NOMO-1 treated with dmso at 0.1 percent for 144 hours (cell line): Measurements from ENCODE around the gene PKMYT1.

Experiments used
- DNase-seq: peaks from one replicate; lab custom pipeline; 2025; ENCODE audit not compliant: unreplicated experiment; lab: John Stamatoyannopoulos, UW

Gene PKMYT1

DNA sequence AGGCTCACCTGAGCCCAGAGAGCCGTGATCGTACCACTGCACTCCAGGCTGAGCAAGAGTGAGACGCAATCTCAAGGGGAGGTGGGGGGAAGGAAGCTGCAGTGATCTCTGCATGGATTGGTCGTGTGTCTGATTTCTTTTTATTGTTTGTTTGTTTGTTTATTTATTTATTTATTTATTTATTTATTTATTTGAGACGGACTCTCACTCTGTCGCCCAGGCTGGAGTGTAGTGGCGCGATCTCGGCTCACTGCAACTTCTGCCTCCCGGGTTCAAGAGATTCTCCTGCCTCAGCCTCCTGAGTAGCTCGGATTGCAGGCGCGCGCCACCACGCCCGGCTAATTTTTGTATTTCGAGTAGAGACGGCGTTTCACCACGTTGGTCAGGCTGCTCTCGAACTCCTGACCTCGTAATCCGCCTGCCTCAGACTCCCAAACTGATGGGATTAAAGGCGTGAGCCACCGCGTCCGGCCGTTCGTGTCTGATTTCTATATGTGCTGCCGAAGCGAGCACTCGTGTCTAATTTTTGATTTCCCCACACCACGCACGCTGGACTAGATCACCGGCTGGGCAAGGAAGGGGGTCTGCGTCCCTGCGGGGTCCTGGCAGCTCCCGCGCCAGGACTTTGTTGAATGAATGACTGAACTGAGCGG, 39.5 kb upstream of the PKMYT1 start:
- no peak for DNase-seq

DNA sequence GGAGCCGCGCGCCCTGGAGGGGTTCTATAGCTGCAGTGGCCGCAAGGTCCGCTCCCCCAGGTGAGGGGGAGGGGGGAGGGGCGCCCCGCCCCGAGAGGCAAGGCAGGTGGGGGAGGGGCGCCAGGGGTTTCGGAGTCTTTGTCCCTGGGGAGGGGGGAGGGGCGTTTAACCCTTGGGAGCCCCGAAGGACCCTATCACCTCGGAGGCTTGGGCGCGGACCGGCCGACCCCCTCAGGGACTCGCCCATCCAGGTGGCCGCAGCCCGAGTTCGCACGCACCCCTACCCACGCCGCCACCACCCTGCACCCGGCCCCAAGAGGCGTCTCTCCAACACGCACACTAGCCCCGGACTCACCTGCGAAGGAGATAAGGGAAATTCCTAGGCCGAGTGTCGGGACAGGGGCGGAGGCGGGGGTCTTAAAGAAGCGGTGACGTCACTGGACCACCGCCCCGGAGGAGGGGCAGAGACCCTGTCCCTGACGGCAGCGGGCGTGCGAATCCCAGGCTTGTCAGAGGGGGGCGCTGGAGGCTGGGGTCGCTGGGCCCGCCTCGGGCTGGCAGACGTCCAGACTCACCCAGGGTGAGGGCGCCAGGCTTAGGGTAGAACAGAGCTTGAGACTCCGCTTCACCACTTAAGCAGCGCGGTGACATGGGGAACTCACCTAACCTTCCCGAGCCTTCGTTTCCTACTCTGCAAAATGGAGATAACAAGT, 37.7 kb upstream of the PKMYT1 start, which contains the start of gene CLDN6:
TSS of gene CLDN6 (minus strand) at position 390 of the 713 bp plus-strand sequence. CDS start 2,162 bp downstream, outside the sequence.
- DNase-seq, result no peak

DNA sequence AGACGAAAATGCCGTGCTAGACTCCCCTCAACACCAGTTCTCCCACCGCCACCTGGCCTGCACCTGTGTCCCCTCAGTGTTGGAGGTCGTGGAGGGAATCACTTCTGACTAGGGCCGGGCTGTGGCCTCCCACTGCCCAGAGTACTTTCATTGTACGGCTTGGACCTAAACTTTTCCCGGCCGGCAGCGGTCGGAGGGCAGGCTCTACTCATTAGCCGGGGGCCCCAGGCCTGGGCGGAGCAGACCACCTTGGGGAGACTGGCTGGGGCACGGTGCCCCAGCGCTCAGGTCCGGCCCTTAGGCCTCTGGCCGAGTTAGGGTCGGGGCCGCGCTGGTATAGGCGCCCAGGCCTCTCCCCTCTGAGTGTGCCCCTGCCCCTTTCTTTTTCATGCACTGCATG, 37.1 kb upstream of the PKMYT1 start:
- DNase-seq, result no peak

DNA sequence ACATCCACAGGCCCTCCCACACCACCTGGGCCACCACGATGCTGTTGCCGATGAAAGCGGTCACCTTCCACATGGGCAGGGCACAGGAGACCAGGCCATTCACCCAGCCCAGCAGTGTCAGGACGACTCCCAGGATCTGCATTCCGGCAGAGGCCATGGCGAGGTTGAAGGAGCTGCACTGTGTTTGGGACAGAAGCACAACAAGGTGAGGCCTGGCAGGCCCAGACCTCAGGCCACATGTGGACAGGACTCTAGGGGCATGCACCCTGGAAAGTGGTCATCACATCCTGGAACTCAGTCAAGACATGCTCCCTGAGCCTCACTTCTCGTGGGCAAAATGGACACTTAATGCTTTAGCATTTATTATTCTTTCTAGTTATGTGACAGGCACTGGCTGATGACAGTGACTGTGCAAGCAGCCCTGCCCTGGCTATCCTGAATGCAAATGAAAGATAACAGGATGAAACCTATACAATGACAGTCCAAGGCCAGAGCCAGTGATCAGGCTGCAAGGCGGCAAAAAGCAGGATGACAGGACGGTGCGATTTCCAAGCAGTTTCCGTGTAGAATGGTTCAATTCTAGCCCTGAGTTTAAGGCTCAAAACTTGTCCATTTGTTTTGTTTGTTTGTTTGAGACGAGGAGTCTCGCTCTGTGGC, 35.7 kb upstream of the PKMYT1 start:
- no peak for DNase-seq

GRCh38 chr16:3014971-3015370, 34.7 kb upstream of the PKMYT1 start:
- DNase-seq, result no peak

DNA sequence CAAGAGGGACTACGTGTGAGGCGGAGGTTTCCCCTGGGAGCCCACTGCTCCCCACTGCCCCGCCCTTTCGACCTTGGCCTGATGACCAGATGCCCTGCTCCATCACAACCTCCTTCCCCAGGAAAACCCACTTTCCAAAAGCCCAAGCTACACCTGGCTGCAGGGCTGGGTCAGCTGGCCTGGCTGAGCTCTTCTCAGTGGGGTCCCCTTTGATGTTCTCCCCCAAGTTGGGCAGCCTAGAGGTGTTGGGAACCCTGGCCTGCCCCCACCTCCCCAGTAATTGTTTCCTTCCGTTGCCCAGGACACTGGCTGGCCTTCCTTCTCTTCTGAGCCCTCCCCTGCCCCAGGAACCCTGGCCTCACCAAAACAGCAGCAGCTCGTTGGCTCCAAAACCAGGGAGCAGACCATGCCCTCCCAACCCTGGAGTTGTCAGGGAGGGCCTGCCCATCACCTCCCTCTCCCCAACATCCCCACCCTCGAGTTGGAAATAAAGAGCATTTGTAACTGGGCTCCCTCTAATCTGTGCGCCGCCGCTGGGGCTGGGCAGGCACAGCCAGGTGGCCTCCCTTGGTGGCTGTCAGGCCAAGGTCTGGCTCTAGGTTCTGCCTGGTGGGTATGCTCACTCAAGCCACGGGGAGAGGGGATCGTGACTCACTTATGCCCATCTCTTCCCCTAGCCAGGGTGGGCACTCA, 33.9 kb upstream of the PKMYT1 start:
- no peak for DNase-seq

GRCh38 chr16:3013491-3013951, 33.3 kb upstream of the PKMYT1 start:
- DNase-seq, result no peak

DNA sequence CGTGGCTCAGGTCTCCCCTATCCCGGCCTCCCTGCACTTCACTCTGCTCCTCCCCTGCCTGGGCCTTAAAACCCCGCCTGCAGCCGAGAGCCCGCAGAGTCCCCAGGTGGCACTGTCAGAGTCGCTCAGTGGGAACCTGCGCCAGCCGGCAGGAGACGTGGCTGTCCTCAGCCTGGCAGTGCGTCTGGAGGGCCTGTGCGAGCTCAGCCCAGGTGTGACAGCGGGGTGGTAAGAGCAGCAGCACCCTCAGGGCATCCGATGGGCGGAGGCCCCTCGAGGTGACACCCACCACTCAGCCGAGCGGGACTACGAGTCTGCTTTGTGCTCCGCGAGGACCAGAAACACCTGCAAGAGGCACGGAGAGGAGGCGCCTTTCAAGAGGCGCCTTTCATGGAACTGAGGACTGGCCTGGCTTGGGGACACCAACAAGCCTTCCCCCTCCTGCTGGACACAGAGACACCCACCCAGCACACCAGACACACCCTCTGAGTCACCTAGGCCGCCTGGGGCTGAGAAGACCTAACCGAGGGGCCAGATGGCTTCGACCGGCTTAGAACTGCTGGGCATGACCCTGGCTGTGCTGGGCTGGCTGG, 32.7 kb upstream of the PKMYT1 start, which contains the start of gene CLDN9:
TSS of gene CLDN9 (plus strand) at position 96 of the 593 bp plus-strand sequence. CDS start at position 536, 440 bp downstream.
- DNase-seq, result no peak

- no peak for DNase-seq
Observed at GRCh38 chr16:3012246-3012645, 32.0 kb upstream of the PKMYT1 start.

DNA sequence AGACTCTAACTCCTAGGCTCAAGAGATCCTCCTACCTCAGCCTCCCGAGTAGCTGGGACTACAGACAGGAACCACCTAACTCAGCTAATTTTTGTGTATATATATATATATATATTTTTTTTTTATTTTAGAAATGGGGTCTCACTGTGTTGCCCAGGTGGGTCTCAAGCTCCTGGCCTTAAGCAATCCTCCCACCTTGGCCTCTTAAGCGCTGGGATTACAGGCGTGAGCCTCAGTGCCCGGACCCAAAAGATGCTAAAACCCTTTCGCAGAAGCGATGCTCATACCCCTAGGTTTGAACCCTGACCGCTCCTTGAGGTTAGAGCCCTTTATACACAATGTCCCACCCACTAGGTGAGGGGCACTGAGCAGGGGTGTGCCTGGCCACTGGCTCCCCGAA, 30.3 kb upstream of the PKMYT1 start:
- no peak for DNase-seq

DNA sequence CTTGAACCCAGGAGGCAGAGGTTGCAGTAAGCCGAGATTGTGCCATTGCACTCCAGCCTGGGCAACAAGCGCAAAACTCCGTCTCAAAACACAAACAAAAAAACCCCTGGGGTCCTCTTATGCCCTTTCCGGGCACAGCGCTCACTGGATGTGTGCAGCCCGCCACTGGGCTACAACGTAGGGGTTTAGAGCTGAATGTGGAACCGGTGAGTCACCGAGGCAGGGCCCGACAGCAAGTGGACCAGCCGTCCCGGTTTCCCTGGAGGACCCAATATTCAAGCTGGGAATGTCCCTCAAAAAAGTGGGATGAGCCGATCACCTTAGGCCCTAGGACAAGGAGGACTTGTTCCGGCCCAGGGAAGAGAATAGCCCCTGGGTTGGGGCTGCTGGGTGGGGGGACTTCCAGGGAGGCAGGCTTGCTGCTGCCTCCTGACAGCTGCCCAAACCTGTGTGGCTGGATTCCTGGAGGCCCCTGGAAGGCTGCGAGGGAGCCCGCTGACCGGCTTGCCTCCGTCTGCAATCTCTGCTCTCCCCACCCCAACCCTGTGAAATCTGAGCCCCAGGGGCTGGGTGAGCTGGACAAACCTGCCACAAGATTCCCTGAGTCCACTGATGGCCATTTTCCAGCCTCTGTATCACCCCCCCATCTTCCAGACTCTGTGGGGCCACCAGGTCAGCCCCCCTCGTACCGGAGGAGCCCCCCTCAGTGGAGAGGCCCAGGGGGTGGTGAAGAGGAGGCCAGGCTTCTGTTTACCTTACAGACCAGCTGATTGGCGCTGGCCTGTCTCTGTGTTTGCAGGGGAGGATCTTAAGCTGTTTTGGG, 29.5 kb upstream of the PKMYT1 start:
- no peak for DNase-seq

- DNase-seq, result no peak
Observed at GRCh38 chr16:3008690-3009037, 28.4 kb upstream of the PKMYT1 start.

DNA sequence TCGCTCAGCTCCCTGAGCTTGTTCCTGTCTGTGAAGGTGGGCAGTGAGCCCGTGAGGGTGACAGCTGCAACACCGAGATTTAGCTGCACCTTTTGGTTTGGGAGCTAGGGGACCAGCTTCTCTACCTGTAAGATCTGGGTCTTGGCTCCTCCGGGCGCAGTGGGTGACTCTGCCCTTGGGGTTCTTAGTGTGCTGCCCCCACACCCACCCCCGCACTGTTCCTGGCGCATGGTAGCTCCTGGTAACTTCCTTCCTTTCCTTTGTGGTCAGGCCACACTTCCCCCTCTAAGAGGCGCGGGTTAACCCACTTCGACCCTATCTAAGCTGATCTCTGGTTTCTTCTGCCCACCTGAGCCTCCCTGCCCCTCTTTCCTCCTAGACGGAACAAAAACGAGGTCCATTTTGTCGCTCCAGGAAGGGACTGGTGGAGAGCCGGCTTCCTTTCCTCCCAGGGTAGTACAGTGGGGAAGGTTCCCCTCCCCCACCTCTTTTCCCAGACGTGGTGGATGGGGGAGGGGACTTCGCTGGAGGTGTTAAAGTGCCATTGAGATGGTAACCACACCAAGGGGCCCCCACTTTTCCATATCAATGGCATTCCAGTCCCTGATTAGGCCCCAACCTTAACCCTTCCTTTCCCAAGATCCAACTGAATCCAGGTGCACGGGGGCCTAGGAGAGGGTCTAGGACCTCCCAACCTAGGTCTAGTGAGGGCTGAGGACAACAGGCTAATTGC, 27.9 kb upstream of the PKMYT1 start:
- peak; percentile 46 for DNase-seq

DNA sequence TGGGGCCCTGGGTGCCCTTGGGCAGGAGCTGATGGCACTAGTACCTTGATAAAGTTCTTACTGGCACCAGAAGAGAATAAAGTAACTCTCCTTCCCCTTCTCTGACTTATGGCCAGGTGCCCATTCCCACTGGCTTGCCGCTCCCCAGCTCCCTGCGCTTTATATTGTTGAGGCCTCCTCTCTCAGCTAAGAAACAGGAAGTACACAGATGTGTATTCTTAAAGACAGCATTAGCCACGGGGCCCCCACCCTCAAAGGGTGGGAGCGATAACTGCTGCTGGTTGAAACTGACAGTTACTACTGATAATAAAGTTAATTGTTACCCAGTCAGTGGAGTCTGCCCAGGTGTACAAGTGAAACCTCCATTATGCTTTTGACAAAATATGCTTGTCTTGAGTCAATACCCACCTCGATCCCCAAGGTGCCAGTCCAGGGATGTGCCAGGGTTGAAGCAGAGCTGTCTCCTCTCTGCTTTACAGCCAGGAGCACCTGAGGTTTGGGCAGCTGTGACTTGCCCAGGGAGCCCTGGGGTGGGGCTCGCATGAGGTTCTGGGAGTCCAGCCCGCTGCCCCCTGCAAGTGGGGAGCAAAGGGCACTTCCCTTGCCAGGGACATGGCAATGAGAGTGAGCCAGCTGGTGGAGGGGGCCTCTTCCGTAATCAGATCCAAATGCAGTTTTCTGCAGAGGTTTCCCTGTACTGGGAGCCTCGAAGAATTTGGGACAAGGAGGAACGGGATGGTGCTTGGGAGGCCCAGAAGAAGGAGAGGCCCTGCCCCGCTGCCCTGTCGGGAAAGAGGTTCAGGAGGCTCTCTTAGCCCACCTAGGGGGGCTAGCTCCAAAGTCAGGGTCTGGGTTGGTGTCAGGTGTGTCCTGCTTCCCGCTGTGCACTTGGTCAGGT, 27.1 kb upstream of the PKMYT1 start:
- peak; percentile 46 for DNase-seq

GRCh38 chr16:3004781-3005284, 24.6 kb upstream of the PKMYT1 start:
- DNase-seq, result no peak

- DNase-seq, result no peak
Observed at GRCh38 chr16:3004319-3004718, 24.1 kb upstream of the PKMYT1 start.

- DNase-seq, result peak; percentile 99
Observed at GRCh38 chr16:3003582-3004270, 23.5 kb upstream of the PKMYT1 start.

- DNase-seq, result no peak
Observed at GRCh38 chr16:3001316-3001715, 21.1 kb upstream of the PKMYT1 start.
